Left lung (tissue), 10 donors: ENCODE results near the gene CENPC. TPM values are rescaled to one million over a fixed set of nuclear protein-coding genes. Genes with fewer than 3 reads are reported as not detected.
A peak's percentile ranks its signal among the peaks of the same experiment; 100 is the strongest.

ENCODE experiments used
- ATAC-seq: fragments of 200-7000 bp; cut with Tn5 transposase; one replicate; pipeline ENCODE4 v1.9.1; 2020; ENCODE audit warnings: moderate library complexity
- DNase-seq, 4 donors: peaks; one replicate each; pipeline ENCODE4 v3.0.0-alpha.2; 2013 to 2020
- H3K27ac ChIP-seq, 2 donors: fragments of 200-600 bp; sonication (generic) in 1 of 2; one replicate each; pipeline versions ENCODE4 v1.5.0 to v1.8.0; 2020 to 2021
- H3K27me3 ChIP-seq, 2 donors: fragments of 200-600 bp; sonication (generic) in 1 of 2; one replicate each; pipeline versions ENCODE4 v1.5.0 to v1.8.0; 2020 to 2021
- H3K36me3 ChIP-seq, 2 donors: fragments of 200-600 bp; sonication (generic) in 1 of 2; one replicate each; pipeline versions ENCODE4 v1.5.0 to v1.8.0; 2020 to 2021
- H3K4me1 ChIP-seq, 2 donors: fragments of 200-600 bp; one replicate each; pipeline ENCODE4 v1.8.0; 2021
- H3K4me3 ChIP-seq, 2 donors: fragments of 200-600 bp; sonication (generic) in 1 of 2; one replicate each; pipeline versions ENCODE4 v1.5.0 to v1.8.0; 2020 to 2021; ENCODE audit warnings: mild to moderate bottlenecking in 1 of 2
- H3K9me3 ChIP-seq, 2 donors: fragments of 200-600 bp; sonication (generic) in 1 of 2; one replicate each; pipeline versions ENCODE4 v1.5.0 to v1.8.0; 2020 to 2021
- intact Hi-C, 2 donors: fragments of 100-400 bp; cut with DNase I; formaldehyde crosslinking; loops; one replicate each; pipeline versions ENCODE4 v1.11.2 to v1.14.2; 2022
- polyA plus RNA-seq, 6 donors: library from polyadenylated mRNA; unstranded; fragments of 120-200 nt; gene quantifications; one replicate each; pipeline ENCODE4 v1.2.1, GENCODE V29; 2013; ENCODE audit not compliant: insufficient read length in 6 of 6
- total RNA-seq, 2 donors: library from RNA; stranded (reverse); fragmentation: NEBNext Ultra II Directional; extraction: Animal tissue kit (Norgen Biotek cat#: 25700); gene quantifications; one replicate each; pipeline ENCODE4 v1.2.1, GENCODE V29; 2021
- TF ChIP-seq, protein P1 (sequence below), 2 donors: fragments of 200-600 bp; sonication (generic) in 1 of 2; IDR thresholded peaks; one replicate each; pipeline versions ENCODE4 v1.5.0 to v1.8.0; 2021; ENCODE audit warnings: antibody characterized with exemption in 2 of 2
- donor health status: DM: no; HTN: yes; CAD: no.
- donor health status: DM: no; HTN: no; CAD: no.

The CENPC gene
- total and polyA plus RNA-seq, 8 donors = 16.1 to 41.5 (median 31.4) TPM

DNA sequence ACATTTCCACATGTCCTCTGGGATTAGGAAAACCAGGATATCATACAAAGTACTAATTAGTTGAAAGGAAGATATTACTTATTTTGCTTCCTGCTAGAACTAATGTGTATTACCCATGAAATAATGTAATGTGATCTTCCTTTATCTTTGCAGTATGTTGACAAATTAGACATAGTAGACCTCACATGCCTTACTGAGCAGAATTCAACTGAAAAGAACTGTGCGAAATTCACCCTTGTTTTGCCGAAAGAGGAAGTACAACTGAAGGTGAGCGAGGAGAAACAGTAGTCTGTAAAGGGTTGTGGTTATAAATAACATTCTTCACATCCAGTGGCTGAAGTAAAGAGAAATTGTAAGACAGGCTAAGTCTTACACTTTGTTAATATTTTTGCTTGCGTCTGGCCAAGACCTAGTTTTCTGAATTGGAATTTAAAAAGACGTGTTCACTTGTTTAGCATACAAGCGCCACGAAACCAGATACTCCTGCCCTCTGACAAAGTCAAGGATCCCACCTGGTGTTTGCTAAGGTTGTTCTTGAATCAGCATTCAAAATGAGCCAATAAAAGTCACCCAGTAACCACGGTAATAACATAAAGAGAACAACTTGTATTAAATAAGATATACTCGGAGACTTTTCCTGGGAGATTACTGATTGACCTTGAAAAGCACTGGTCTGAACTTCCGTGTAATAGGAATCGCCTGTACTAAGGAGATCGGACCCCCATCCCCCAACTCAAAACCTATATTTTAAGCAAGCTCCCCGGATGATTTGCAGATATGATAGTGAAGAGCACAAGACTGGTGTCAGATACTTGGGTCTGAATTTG is 30.1 kb upstream of the CENPC start:
- Histone ChIP-seq H3K27ac (no peak overlapping the region), H3K9me3 (no peaks in the 10 kb centered on the region), H3K27me3 (no peaks in the 10 kb centered on the region), H3K4me3 (no peak overlapping the region), H3K4me1 (no peaks in the 10 kb centered on the region), H3K36me3 (no peaks in the 10 kb centered on the region)
- DNase-seq (peak in 1 of 4 donors; percentile 44), ATAC-seq (no peak)
- TF ChIP-seq, protein P1, sequence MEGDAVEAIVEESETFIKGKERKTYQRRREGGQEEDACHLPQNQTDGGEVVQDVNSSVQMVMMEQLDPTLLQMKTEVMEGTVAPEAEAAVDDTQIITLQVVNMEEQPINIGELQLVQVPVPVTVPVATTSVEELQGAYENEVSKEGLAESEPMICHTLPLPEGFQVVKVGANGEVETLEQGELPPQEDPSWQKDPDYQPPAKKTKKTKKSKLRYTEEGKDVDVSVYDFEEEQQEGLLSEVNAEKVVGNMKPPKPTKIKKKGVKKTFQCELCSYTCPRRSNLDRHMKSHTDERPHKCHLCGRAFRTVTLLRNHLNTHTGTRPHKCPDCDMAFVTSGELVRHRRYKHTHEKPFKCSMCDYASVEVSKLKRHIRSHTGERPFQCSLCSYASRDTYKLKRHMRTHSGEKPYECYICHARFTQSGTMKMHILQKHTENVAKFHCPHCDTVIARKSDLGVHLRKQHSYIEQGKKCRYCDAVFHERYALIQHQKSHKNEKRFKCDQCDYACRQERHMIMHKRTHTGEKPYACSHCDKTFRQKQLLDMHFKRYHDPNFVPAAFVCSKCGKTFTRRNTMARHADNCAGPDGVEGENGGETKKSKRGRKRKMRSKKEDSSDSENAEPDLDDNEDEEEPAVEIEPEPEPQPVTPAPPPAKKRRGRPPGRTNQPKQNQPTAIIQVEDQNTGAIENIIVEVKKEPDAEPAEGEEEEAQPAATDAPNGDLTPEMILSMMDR (IDR thresholded peaks at IDR 0.05) = no peak
- intact Hi-C loops = no loop called here

DNA sequence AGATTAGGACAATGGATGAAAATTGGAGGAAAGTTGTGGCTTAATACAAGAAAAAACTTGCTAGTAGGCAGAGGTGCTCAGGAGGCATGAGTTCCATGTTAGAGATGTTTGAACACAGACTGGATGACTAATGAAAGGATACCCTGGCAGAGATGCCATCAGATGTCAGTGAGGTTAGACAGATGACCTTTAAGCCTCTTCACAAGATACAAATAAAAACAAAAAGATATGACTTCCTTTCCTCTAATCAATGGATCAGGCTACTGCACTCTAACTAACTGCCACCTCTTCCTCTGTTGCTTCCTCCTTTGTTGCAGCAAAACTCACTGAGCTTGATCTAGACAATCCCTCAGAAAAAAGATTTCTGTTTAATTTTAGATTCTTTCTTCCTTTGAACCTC is 27.9 kb upstream of the CENPC start:
- intact Hi-C loops = no loop called here
- no peak overlapping the region for H3K4me3 ChIP-seq
- no peaks in the 10 kb centered on the region for H3K36me3 ChIP-seq
- DNase-seq (no peak), ATAC-seq (no peak)
- H3K27me3 ChIP-seq = no peaks in the 10 kb centered on the region
- no peaks in the 10 kb centered on the region for H3K4me1 ChIP-seq
- TF ChIP-seq, protein P1 (IDR thresholded peaks at IDR 0.05) = no peak
- no peaks in the 10 kb centered on the region for H3K9me3 ChIP-seq
- no peak overlapping the region for H3K27ac ChIP-seq

DNA sequence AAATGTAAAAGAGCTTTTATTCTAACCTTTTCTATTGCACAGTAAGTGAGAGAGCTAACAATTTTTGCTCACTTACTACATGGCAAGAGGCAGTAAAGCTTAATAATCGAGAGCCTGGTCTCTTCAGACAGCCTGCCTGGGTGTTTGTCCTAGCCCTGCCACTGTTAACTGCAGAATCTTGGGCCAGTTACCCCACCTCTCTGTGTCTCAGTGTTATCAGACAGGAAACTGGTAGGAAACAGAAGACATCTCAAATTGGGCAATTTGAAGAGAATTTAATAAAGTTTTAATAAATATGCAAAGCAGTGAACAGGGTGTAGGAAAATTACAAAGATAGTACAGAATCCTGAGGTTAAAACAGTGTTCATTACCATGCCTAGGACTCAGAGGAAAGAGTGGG is 26.7 kb upstream of the CENPC start:
- DNase-seq (no peak), ATAC-seq (no peak)
- H3K27me3 ChIP-seq = no peaks in the 10 kb centered on the region
- TF ChIP-seq, protein P1 (IDR thresholded peaks at IDR 0.05) = no peak
- no peak overlapping the region for H3K4me3 ChIP-seq
- no peaks in the 10 kb centered on the region for H3K36me3 ChIP-seq
- H3K27ac ChIP-seq = no peak overlapping the region
- intact Hi-C loops = no loop called here
- H3K9me3 ChIP-seq = no peaks in the 10 kb centered on the region
- H3K4me1 ChIP-seq = no peaks in the 10 kb centered on the region

DNA sequence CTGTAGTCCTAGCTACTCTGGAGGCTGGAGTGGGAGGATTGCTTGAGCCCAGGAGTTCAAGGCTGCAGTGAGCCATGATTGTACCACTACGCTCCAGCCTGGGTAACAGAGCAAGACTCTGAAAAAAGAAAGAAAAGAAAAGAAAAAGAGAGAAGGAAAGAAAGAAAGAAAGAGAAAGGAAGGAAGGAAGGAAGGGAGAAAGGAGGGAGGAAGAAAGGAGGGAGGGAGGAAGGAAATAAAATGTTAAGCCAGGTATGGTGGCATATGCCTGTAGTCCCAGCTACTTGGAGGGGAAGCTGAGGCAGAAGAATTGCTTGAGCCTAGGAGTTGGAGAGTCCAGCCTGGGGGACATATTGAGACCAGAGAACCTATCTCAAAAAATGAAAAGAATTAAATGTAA is 25.2 kb upstream of the CENPC start:
- Histone ChIP-seq H3K4me3 (no peak overlapping the region), H3K27ac (no peak overlapping the region), H3K27me3 (no peaks in the 10 kb centered on the region), H3K36me3 (no peaks in the 10 kb centered on the region), H3K4me1 (no peaks in the 10 kb centered on the region), H3K9me3 (no peaks in the 10 kb centered on the region)
- no peak for ATAC-seq
- TF ChIP-seq, protein P1 (IDR thresholded peaks at IDR 0.05) = no peak
- intact Hi-C loops = no loop called here
- DNase-seq = no peak

DNA sequence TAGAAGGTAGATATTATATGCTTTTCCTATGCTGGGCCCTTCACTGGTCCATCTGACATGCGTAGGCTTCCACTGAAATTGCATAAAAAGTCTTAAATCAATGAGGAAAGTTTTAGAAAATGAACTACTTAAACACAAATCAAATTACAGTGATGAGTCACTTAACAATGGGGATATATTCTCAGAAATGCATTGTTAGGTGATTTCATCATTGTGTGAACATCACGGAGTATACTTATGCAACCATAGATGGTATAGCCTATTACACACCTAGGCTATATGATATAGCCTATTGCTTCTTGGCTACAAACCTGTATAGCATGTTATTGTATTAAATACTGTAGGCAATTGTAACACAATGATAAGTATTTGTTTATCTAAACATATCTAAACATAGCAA is 23.5 kb upstream of the CENPC start:
- Histone ChIP-seq H3K9me3 (no peaks in the 10 kb centered on the region), H3K27ac (no peak overlapping the region), H3K4me3 (no peak overlapping the region), H3K27me3 (no peaks in the 10 kb centered on the region), H3K36me3 (no peaks in the 10 kb centered on the region), H3K4me1 (no peaks in the 10 kb centered on the region)
- no peak for DNase-seq
- TF ChIP-seq, protein P1 (IDR thresholded peaks at IDR 0.05) = no peak
- intact Hi-C loops = no loop called here
- no peak for ATAC-seq
